AG20443 (cell line): ENCODE measurements around the gene SMAD4.
A peak's percentile ranks its signal among the peaks of the same experiment; 100 is the strongest.
"Not testable (repeated sequence)": the region's sequence is repeated elsewhere in the genome, so short reads cannot be mapped to it uniquely, and the experiment has no call there.

Experiments
- DNase-seq: peaks from one replicate; pipeline ENCODE4 v3.0.0; 2012; ENCODE audit warnings: low spot score, mixed read lengths

Gene SMAD4

DNA sequence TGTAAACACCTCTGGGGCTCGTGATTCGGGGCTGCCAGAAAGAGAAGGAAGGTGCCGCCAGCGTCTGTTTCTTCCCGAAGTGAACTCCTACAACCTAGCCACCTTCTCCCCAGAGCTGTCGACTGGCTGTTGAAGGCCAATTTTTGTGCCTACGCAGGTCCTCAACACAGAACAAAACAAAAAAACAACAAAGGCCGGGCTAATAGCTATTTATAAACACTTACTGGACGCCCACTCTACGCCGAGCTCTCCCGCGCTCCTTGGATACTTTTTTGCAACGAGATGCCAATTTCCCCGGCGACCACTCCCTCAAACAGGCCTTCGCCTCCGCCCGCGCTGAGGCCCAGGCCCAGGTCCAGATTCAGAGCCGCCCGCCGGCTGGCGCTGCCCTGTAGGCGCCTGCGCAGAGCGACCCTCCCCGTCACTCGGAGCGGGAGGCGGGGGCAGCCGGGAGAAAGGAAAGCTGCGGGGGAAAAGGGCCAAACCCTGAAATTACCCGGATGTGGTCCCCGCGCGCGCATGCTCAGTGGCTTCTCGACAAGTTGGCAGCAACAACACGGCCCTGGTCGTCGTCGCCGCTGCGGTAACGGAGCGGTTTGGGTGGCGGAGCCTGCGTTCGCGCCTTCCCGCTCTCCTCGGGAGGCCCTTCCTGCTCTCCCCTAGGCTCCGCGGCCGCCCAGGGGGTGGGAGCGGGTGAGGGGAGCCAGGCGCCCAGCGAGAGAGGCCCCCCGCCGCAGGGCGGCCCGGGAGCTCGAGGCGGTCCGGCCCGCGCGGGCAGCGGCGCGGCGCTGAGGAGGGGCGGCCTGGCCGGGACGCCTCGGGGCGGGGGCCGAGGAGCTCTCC lies at the start of gene SMAD4:
TSS of gene SMAD4 (plus strand) at position 520 of the 843 bp plus-strand sequence. CDS start 16,834 bp downstream, outside the sequence.
- DNase-seq, result peak; percentile 99

GRCh38 chr18:50981381-50981780 lies 48.6 kb upstream of the SMAD4 start:
- DNase-seq, result peak; percentile 18

GRCh38 chr18:50982086-50982801 lies 47.8 kb upstream of the SMAD4 start:
- DNase-seq, result no peak

DNA sequence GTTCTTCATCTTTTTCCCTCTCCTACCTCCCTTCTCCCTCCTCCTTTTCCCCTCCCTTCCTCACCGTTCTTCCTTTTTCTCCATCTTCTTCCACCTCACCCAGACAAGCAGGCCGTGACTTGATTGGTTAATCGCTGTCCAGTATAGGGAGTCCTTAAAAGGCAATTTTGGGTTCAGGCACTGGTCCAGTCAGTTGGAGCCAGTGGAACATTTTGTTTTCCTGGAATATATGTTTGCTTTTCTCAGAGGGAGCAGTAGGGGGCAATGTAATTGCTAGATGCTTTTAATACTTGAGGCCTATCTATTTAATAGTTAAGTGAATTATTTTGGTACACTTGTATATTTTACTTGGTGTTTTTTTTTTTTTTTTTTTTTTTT lies 47.2 kb upstream of the SMAD4 start:
- no peak for DNase-seq

DNA sequence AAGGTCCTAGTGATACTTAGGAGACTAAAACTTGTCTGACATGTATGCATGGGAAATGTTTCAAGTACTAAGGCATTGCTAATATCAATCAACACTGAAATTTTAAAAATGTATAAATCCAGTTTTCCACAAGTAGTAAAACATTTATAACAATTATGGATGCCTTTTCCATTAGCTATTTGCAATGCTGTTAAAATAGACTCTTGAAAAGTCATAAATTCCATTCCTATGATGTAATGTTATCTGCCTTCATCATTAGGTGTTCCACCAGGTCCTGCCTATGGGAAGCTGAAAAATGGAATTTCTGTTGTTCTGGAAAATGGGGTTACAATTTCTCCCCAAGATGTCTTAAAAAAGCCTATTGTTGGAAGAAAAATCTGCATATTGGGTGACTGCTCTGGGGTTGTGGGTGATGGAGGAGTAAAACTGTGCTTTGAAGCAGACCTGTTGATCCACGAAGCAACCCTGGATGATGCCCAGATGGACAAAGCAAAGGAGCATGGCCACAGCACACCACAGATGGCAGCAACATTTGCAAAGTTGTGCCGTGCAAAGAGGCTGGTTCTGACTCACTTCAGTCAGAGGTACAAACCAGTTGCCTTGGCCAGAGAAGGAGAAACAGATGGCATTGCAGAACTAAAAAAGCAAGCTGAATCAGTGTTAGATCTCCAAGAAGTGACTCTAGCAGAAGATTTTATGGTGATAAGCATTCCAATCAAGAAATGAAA lies 43.5 kb upstream of the SMAD4 start:
- DNase-seq, result peak; percentile 75

DNA sequence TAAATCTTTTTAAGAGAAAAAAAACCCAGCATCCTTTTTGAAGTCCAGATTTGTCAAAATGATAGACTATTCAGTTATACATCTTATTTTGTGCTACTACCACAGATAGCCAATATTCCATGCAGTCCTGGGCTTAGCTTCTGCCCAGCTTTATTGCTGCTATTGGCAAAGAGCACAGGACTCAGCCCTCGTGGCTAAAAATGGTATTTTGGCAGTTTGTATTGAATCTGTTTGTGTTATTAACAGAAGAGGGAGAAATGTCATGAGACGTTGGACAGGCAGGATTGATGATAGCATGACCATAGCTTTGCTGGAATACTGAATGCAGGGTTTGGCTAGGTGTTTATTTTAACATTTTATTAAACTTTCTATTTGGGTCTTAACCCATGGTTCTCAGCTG lies 42.8 kb upstream of the SMAD4 start:
- DNase-seq, result peak; percentile 19

DNA sequence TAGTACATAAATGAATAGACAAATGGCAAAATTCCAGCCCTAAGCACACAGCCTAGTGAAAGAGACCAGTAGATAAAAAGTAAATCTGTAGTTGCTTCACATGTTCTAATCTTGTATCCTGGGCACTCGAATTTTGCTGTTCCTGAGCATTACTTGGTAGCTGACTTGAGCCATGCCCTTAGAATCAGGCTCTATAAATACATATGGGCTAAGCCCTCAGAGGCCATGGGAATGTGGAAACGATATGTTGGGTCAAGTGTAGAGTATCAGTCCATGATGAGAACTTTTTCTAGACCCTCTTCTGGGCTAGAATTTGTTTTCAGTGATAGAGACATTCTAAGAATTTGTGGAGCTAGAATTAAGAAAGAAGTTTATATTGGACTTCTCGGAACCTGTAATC lies 40.3 kb upstream of the SMAD4 start:
- no peak for DNase-seq

GRCh38 chr18:50992351-50992762 lies 37.7 kb upstream of the SMAD4 start:
- no peak for DNase-seq

GRCh38 chr18:50994031-50994430 lies 36.0 kb upstream of the SMAD4 start:
- no peak for DNase-seq

DNA sequence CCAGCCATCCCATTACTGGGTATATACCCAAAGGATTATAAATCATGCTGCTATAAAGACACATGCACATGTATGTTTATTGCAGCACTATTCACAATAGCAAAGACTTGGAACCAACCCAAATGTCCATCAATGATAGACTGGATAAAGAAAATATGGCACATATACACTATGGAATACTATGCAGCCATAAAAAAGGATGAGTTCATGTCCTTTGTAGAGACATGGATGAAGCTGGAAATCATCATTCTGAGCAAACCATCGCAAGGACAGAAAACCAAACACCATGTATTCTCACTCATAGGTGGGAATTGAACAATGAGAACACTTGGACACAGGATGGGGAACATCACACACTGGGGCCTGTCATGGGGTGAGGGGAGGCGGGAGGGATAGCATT lies 26.8 kb upstream of the SMAD4 start:
- not testable (repeated sequence) for DNase-seq

DNA sequence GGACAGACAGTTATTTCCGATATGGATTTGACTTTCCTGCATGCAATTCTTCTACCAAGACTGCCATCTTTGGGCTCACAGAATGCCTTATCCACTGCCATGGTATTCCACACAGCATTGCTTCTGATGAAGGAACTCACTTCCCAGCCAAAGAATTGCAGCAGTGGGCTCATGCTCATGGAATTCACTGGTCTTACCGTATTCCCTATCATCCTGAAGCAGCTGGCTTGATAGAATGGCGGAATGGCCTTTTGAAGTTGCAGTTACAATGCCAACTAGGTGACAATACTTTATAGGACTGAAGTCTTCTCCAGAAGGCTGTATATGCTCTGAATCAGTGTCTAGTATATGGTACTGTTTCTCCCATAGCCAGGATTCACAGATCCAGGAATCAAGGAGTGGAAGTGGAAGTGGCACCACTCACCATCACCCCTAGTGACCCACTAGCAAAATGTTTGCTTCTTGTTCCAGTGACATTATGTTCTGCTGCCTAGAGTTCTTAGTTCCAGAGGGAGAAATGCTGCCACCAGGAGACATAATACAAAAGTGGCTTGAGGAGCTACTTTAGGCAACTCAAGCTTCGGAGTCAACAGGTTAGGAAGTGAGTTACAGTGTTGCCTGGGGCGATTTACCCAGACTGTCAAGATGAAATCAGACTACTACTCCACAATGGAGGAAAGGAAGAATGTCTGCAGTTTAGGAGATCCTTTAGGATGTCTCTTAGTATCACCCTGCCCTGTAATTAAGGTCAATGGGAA lies 23.8 kb upstream of the SMAD4 start:
- DNase-seq, result no peak

GRCh38 chr18:51006948-51007789 lies 22.8 kb upstream of the SMAD4 start:
- no peak for DNase-seq

GRCh38 chr18:51007790-51008139 lies 22.2 kb upstream of the SMAD4 start:
- no peak for DNase-seq

GRCh38 chr18:51009072-51009471 lies 20.9 kb upstream of the SMAD4 start:
- DNase-seq, result peak; percentile 21

DNA sequence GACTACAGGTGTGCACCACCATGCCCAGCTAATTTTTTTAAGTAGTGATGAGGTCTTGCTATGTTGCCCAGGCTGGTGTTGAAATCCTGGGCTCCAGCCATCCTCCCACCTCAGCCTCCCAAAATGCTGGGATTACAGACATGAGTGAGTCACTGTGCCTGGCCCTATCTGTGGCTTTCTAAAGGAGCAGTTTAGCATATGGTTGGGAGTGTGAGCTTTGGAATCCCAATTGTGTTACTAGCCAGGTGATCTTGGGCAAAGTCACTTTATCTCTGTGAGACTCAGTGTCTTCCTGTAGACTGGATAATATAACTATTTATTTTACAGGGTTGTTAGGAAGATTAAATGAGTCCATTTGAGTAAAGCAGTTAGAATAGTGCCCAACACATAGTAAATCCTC lies 19.8 kb upstream of the SMAD4 start:
- no peak for DNase-seq

DNA sequence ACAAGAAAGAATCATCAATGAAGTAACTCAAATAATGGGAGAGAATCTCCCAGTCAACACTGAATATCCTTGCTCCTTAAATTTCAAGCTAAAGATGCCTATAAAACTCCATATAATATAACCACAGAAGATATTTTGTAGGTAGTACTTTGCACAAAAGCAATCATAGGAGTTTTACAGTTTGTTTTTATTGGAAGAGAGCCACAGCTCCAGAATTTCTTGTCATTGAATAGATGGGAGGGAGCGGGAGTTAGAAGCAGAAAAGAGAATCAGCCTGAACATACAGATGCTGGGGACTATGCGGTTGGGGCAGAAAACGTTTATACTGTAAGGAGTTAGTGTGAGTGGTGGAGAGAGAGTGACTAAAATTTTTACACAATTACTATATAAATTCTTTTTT lies 18.3 kb upstream of the SMAD4 start:
- DNase-seq, result no peak

DNA sequence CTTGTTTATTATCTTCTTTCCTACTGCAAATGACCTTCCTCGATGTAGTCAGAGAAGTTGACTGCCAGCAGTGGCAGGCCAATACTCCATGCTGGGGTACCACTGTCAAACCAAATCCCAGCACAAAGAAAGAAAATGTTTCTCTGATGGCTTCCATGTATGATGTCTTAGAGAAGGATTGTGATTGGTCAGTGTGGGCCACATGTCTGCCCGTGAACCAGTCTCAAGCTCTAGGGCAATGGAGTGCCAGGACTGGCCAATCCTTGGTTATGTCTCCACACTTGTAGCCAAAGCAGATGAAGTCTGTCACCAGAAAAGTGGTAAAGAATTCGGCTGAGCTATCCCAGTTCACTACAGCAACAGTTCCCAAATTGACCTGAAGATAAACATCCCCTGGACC lies 17.6 kb upstream of the SMAD4 start:
- DNase-seq, result no peak

DNA sequence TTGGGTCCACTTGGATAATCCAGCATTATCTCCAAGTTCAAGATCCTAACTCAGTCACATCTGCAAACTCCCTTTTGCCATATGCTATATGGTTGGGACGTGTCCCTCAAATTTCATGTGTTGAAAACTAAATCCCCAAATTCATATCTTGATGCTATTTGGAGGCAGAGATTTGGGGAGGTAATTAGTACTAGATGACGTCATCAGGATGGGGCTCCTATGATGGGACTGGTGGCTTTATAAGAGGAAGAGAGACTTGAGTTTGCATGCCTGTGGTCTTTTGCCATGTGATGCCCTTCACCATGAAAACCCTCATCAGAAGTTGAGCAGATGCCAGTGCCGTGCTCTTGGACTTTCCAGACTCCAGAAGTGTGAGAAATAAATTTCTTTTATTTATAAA lies 16.8 kb upstream of the SMAD4 start:
- DNase-seq, result no peak

- DNase-seq, result no peak
Measured at GRCh38 chr18:51017140-51017879, 12.7 kb upstream of the SMAD4 start.

GRCh38 chr18:51020536-51020935 lies 9.5 kb upstream of the SMAD4 start:
- DNase-seq, result no peak
